Measurements from ENCODE around the gene CACNA1E.

Gene CACNA1E

GRCh38 chr1:181658581-181658980 lies 175.3 kb downstream of the CACNA1E start:
- no peak for DNase-seq (ENCODE audit: insufficient read length, low spot score)
- no peak for TF ChIP-seq CTCF (IDR thresholded peaks at IDR 0.05; ENCODE audit: insufficient read depth, missing control alignments)
- no peak for FAIRE-seq

- DNase-seq (ENCODE audit: insufficient read length, low spot score) (no peak), FAIRE-seq (no peak)
- TF ChIP-seq CTCF (IDR thresholded peaks at IDR 0.05; ENCODE audit: insufficient read depth, missing control alignments): no peak
Observed at GRCh38 chr1:181659321-181659957, 176.1 kb downstream of the CACNA1E start.

- FAIRE-seq (no peak), DNase-seq (ENCODE audit: insufficient read length, low spot score) (no peak)
Observed at GRCh38 chr1:181660621-181661020, 177.3 kb downstream of the CACNA1E start.

GRCh38 chr1:181661569-181661968 lies 178.3 kb downstream of the CACNA1E start:
- no peak for TF ChIP-seq CTCF (IDR thresholded peaks at IDR 0.05; ENCODE audit: insufficient read depth, missing control alignments)
- FAIRE-seq (peak; percentile 6), DNase-seq (ENCODE audit: insufficient read length, low spot score) (no peak)

More at GRCh38 chr1:181660621-181661020, 177.3 kb downstream of the CACNA1E start:
- TF ChIP-seq CTCF (IDR thresholded peaks at IDR 0.05; ENCODE audit: insufficient read depth, missing control alignments): no peak

- DNase-seq (ENCODE audit: insufficient read length, low spot score) (no peak), FAIRE-seq (no peak)
- no peak for TF ChIP-seq CTCF (IDR thresholded peaks at IDR 0.05; ENCODE audit: insufficient read depth, missing control alignments)
Observed at GRCh38 chr1:181662606-181663005, 179.3 kb downstream of the CACNA1E start.

GRCh38 chr1:181664543-181664942 lies 181.2 kb downstream of the CACNA1E start:
- no peak for DNase-seq (ENCODE audit: insufficient read length, low spot score)
- TF ChIP-seq CTCF (IDR thresholded peaks at IDR 0.05; ENCODE audit: insufficient read depth, missing control alignments): no peak
- FAIRE-seq: peak; percentile 48

- TF ChIP-seq CTCF (IDR thresholded peaks at IDR 0.05; ENCODE audit: insufficient read depth, missing control alignments): no peak
- no peak for FAIRE-seq
- DNase-seq (ENCODE audit: insufficient read length, low spot score): no peak
Observed at GRCh38 chr1:181669246-181669645, 185.9 kb downstream of the CACNA1E start.
